ENCODE results near the gene DNAJC5.
A peak's percentile ranks its signal among the peaks of the same experiment; 100 is the strongest.
"Not testable (repeated sequence)": the region's sequence is repeated elsewhere in the genome, so short reads cannot be mapped to it uniquely, and the experiment has no call there.

Gene DNAJC5

GRCh38 chr20:63957004-63957689 lies 62.2 kb downstream of the DNAJC5 start:
- peak; percentile 69 for DNase-seq

DNA sequence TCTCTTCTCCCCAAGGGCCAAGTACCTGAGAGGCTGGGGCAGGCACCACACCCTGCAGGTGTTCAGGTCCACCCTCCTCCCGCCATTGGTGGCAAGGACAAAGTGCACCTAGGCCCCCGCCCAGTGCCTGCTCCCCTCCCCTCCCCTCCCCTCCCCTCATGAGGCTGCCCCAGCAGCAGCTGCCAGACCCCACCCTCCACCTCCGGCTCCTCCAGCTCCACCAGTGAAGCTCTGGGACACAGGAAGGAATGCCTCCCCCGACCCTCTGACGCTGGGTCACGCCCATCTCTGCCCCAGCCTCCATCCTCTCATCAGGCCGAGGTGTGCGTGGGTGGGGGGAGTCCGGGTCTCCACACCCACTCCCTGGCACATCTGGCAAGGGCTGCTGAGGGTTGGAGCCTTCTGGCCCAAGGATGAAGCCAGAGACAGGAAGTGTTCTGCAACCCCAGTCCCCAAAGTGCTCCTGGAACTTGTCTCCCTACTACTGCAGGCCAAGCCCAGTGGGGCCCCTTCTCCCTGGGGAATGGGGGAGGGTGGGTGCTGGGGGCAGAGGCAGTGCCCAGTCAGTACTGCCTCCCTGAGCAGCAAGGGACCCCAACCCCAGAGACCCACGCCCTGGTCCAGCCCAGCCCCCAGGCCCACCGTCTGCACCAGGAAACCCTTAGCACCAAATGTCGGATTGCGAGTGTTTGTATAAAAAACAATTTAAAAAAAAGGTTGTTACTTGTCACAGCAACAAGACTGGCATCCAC lies 62.9 kb downstream of the DNAJC5 start:
- DNase-seq: no peak

DNA sequence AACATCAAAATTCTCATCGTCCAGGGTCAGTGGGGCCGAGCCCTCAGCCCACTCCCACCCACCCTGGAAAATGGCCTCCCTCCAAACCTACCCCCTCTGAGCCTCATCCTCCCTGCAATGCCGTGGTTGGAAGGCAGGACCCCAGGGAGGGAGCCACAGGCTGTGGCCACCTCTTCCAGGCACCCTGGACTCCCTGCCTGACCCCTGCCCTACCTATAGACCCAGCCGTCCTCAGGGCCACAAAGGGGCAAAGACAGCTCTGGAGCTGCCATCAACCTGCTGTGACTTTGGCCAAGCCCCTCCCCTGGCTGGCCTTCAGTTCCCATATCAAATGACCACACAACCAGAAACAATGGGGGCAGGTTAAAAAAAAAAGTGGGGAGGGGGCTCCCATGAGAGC lies 63.5 kb downstream of the DNAJC5 start:
- no peak for DNase-seq

DNA sequence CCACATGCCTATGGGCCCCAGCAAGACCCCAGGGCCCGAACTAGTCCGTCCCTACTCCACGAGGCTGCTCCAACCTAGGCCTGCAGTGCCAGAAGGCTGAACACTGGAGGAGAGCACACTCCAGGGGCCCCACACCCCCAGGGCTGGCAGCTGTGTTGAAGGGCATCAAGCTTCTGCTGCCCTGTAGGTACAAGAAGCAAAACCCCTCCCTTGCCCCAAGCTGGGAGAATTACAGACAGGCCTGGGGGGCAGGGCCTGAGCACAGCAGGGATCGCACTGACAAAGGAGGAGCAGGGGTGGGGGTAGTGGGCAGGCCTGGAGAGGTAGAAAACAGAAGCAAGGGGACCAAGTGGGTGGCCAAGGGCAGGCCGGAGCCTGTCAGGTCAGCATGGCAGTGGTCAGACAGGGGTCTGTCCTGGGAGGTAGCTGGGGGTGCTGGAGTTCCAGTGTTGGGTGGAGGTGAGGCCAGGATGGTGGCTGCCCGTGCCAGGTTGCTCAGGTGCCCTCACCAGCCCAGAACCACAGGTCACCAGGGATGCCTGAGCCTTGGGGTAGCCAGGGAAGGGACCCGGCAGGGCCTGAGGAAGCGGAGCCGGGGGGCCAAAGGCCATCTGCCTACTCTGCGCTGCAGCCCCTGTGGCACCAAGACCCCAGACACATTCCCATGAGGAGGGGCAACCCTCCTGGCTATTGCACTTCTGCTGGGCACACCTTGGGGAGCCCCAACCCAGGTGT lies 64.2 kb downstream of the DNAJC5 start:
- no peak for DNase-seq

DNA sequence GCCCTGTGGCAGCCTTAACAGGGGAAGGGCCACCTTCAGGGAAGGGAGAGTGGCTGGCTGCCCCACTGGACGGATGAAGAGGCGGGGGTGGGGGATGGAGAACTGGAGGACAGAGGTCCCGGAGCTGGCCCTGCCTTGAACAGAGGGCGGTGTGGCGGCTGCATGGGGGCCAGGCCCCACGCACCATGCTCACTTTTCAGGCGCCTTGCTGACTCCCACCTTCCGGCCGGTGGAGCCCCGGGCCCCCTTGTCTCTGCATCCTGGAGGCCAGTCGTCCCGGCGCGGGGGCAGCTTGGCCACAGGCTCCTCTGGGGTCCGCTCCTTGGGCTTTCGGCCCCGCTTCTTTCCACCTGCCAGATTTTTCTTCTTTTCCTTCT lies 64.8 kb downstream of the DNAJC5 start:
- no peak for DNase-seq

GRCh38 chr20:63960654-63961621 lies 66.0 kb downstream of the DNAJC5 start:
- DNase-seq: not testable (repeated sequence)

DNA sequence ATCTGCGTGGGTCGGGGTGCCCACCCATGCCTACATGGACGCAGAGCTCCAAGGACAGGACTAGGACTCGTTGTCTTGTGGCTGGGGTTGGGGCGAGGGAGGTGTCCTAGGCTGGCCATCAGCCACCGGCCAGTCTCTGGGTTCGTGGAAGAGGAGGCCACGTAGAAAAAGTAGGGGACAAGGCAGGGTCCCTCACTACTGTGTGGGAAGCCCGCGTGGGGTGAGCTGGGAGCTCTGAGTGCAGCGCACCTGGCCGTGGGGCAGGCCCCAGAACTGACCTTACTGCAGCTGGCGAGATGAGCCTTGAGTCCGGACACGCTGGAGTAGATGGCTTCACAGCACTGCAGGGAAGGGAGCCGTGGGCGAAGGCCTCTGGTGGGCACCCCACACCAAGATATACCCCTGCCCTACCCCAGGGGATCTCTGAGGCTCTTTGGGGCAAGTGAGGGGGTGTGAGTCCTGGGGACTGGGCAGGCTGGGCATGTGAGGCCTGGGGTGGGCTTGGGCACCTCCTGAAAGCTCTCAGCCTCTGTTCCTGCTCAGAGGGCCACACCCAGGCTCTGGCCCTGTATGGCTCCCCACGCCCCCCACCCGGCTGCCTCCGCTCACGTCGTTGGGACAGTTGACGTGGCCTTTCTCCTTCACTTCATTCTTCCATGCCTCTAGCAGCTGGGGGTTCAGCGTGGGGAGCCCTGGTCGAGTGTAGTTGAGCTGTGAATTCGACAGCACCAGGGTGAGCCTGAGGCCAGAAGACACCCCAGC lies 66.9 kb downstream of the DNAJC5 start:
- DNase-seq: no peak

GRCh38 chr20:63962426-63963347 lies 67.8 kb downstream of the DNAJC5 start:
- DNase-seq: no peak

DNA sequence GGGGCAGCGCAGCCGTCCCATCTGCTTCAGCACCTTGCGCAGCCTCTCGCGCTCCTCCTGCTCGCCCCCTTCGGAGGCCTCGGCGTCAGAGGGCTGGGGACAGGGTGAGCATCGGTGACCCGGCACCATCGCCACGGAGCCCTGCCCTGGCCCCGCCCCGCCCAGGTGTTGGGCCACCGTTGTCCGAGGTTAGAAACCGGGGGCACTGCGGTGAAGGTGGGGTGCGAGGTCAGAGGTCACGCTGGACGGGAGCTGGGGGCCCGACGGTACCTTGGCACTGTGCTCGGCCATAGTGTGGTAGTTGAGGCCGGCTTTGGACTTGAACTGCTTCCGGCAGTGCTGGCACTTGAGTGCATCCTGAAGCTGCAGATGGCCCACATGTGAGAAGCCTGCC lies 68.4 kb downstream of the DNAJC5 start:
- no peak for DNase-seq

DNA sequence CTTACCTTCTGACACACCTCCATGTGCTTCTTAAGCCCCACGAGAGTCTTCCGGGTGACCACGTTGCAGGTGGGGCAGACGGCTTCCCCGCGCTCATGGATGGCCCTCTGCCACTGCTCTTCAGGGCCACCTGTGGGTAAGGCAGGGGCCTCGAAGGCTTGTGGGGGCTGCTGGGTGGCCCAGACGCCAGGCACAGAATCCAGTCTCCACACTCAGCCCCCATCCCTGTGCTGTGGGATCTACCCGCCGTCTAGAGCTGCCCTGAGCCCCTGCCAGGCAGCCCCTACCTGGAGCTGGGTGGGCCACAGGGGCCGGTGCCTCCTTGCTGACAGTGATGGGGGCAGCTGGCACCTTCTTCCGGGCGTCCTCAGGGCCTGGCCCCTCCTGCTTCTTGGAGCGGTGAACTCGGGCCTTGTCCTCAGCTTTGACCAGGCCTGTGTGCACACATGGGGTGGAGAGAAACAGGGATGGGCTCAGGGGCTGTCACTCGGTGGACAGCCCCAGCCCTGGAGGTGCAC lies 68.9 kb downstream of the DNAJC5 start:
- no peak for DNase-seq

DNA sequence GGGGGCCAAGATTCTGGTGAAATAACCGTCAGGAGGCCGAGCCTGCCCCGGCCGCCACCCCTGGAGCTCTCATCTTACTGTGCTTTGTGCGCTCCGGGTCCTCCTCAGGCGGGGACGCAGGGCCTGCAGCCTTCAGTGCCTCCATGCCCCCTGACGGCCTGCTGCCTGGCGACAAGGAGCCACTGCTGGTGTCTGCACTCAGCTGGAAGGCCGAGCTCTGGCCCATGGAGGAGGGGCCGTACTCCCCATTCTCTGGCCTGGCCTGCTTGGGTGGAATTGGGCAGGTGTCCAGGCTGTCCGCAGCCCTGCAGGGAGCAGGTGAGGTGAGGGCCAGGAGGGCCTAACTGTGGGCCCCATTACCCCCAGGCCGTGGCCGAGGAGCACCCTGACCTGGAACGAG lies 69.5 kb downstream of the DNAJC5 start:
- DNase-seq: no peak

- no peak for DNase-seq
These were observed 71.4 kb downstream of the DNAJC5 start for GRCh38 chr20:63966172-63966943.

DNA sequence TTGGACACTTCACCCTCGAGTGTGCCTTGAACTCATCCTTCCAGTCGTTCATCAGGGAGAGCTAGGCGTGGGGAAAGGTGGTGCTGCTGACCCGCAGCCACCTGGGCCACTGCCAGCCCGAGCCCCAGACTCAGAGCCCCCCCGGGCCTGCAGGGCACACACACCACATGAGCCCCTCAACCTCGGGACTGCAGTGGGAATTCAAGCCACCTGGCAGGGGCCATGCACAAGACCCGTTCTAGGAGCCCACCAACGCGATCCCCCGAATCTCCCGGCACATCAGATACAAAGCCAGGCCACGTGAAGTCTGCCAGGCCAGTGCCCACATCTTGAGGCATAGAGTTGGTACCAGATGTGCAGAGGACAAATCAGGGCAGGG lies 72.0 kb downstream of the DNAJC5 start:
- no peak for DNase-seq

DNA sequence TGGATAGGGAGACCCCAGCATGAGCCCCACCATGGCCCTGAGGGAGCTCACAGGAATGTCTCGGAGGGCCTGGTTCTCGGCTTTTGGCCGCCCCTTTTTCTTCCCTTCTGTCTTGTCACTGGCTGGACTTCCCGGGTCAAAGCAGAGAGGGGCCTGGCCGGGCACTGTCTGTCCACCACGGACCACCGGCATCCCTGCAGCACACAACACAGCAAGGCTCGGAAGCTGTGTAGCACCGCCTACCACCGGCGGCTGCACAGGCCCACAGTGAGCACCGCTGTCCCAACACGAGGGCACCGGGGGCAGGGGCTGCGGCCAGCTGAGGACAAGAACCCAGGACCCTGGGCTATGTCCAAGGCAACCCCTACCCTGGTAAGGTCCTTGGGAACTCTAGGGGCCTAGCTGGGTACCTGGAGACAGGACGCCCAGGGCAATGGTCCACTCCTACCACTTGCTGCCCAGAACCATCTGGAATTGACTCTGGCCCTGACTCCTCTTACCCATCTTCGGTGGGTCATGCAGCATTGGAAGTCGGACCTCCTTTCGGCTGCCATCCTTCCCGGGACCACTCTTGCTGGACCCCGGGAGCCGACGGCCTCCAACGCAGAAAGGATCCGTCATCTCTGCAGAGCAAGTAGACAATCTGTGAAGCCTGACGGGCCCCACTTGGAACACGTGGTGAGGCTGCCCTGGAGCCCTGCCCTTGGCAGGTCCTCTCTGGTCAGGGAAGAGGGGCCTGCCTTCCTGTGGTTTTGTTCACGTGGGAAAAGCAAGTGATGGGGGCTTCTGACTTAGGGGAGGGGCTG lies 72.6 kb downstream of the DNAJC5 start:
- DNase-seq: no peak

DNA sequence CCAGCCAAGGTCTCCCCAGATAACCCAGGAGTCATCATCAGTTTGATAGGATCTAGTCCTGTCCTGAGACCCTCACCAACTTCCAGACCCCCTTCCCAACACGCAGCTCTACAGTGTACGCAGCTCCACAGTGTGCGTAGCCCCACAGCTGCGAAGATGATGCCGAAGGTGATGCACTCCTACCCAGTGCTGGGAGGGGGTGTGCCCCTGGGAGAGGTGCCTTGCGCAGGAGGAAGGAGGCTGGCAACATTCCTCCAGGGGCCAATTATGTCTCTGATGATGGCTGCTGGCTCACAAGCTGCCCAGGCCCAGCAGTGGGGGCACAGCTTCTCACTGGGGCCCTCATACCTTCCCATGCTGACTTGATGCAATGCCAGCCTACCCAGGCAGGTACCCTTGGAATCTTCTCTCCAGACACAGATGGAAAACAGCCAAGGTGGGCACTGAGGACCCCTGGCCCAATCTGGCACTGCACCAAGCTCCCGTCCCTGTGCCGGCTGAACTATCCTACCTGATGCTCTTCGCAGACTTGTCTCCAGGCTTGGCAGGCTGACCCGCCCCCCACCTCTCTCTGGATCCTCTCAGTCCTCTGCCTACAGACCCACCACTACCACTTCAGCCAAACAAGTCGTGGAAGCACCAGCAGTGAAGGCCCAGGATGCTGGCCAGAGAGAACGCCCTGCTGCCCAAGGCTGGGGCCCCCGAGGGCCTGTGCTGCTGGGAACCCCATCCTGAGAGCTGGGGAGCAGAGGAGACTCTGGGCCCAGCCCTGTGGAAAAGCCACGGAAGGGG lies 73.4 kb downstream of the DNAJC5 start:
- no peak for DNase-seq

- peak; percentile 22 for DNase-seq
These were observed 74.2 kb downstream of the DNAJC5 start for GRCh38 chr20:63968928-63969760.

Data from activated gamma-delta T cell treated with Interleukin-2 at 50 U/mL for 16 hours (primary cell).